ENCODE measurements around the gene FSTL4. TPM values are rescaled to one million over a fixed set of nuclear protein-coding genes. Genes with fewer than 3 reads are reported as not detected.

Gene FSTL4
- total RNA-seq, 1 donor from 2014 or later, result 11.3 TPM

DNA sequence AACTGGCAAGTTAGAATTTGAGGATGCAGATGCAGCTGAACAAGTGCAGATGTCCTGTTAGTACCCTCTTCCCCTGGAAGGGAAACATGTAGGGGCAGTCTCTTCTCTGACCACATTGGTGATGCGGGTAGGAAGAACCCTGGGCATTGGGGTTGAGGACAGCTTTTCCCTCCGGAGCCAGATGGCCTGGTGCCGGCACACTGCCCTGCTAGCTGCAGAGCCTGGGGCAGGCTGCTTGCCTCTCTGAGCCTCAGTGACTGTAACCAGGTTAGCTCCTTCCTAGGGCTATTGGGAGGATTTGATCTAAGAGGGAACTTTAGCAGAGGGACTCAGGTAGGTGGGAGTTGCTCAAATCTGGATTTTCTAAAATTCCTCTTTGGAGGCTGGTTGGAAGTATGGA is 412.1 kb downstream of the FSTL4 start:
- no peaks in the 10 kb centered on the region for H3K9me3 Mint-ChIP-seq
- no peak for DNase-seq (ENCODE audit: extremely low spot score, unreplicated experiment)

DNA sequence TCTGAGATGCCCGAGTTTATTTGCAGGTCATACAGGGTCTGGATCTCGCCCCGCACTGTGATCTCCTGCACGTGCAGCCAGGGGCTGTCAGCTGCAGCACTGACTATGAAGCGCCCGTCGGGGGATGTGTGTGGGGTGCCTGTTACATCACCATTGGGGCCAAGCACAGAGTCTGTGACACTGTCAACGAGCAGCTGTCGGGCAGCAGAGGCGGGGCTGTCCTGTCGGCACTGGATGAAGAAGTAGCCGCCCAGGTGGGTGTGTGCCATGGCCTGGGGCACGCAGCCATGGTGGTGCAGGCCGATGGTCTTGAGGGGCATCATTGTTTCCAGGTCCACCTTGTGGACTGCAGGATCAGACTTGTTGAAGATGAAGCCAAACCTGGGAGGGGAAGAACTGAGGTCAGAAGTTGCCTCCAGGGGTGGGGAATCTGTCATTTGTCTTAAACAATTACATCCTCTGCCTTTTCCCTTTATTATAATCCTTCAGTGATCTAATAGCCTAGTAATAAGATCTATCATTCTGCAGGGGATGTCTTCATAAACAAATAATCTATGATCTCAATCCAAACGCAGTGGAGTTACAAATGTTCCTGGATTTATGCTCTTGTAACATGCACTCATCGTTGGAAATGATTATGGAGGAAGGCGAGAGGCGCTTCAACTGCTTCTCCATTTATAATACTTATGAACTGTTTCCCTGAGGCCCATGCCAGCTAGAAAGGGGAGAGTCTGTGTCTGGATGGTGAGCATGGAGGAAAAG is 412.7 kb downstream of the FSTL4 start:
- H3K4me1 Mint-ChIP-seq (ENCODE audit: unreplicated experiment), result peaks cover 9% of the 10 kb centered on the region
- no peak overlapping the region for H3K27ac Mint-ChIP-seq
- DNase-seq (ENCODE audit: extremely low spot score, unreplicated experiment), result no peak
- TF ChIP-seq, protein P1, sequence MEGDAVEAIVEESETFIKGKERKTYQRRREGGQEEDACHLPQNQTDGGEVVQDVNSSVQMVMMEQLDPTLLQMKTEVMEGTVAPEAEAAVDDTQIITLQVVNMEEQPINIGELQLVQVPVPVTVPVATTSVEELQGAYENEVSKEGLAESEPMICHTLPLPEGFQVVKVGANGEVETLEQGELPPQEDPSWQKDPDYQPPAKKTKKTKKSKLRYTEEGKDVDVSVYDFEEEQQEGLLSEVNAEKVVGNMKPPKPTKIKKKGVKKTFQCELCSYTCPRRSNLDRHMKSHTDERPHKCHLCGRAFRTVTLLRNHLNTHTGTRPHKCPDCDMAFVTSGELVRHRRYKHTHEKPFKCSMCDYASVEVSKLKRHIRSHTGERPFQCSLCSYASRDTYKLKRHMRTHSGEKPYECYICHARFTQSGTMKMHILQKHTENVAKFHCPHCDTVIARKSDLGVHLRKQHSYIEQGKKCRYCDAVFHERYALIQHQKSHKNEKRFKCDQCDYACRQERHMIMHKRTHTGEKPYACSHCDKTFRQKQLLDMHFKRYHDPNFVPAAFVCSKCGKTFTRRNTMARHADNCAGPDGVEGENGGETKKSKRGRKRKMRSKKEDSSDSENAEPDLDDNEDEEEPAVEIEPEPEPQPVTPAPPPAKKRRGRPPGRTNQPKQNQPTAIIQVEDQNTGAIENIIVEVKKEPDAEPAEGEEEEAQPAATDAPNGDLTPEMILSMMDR (conservative IDR thresholded peaks at IDR 0.05), result no peak
- H3K9me3 Mint-ChIP-seq, result no peaks in the 10 kb centered on the region
- peaks cover 8% of the 10 kb centered on the region for H3K36me3 Mint-ChIP-seq
- no peak overlapping the region for H3K4me3 Mint-ChIP-seq
- H3K27me3 Mint-ChIP-seq, result peaks cover 32% of the 10 kb centered on the region

More for the DNA sequence above, 412.1 kb downstream of the FSTL4 start:
- peaks cover 9% of the 10 kb centered on the region for H3K4me1 Mint-ChIP-seq (ENCODE audit: unreplicated experiment)
- peaks cover 7% of the 10 kb centered on the region for H3K36me3 Mint-ChIP-seq
- H3K27ac Mint-ChIP-seq, result no peak overlapping the region
- H3K4me3 Mint-ChIP-seq, result no peak overlapping the region
- TF ChIP-seq, protein P1 (conservative IDR thresholded peaks at IDR 0.05), result no peak
- H3K27me3 Mint-ChIP-seq, result peaks cover 27% of the 10 kb centered on the region

DNA sequence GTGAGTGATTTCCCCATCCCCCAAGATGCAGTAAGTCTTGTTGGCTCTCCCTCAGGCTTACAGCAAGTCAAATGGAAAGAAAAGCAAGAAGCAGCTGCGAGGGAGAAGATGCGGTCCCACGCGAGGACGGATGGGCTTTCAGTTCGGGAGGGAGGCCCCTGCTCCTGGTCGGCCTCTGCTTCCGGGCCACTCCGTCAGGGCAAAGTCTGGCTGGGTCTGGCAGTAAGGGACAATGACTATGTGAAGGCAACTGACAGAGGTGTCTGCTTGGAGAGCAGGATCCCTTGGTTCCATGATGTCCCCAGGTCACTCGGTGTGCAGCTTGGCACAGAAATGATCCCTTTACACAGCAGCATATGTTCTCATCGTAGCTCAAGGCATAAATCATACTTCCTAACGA is 413.8 kb downstream of the FSTL4 start:
- no peak for DNase-seq (ENCODE audit: extremely low spot score, unreplicated experiment)
- H3K27me3 Mint-ChIP-seq, result peaks cover 37% of the 10 kb centered on the region
- H3K9me3 Mint-ChIP-seq, result no peaks in the 10 kb centered on the region
- H3K4me1 Mint-ChIP-seq (ENCODE audit: unreplicated experiment), result peaks cover 9% of the 10 kb centered on the region
- H3K4me3 Mint-ChIP-seq, result no peak overlapping the region
- H3K36me3 Mint-ChIP-seq, result peaks cover 8% of the 10 kb centered on the region
- TF ChIP-seq, protein P1 (conservative IDR thresholded peaks at IDR 0.05), result no peak
- no peak overlapping the region for H3K27ac Mint-ChIP-seq

DNA sequence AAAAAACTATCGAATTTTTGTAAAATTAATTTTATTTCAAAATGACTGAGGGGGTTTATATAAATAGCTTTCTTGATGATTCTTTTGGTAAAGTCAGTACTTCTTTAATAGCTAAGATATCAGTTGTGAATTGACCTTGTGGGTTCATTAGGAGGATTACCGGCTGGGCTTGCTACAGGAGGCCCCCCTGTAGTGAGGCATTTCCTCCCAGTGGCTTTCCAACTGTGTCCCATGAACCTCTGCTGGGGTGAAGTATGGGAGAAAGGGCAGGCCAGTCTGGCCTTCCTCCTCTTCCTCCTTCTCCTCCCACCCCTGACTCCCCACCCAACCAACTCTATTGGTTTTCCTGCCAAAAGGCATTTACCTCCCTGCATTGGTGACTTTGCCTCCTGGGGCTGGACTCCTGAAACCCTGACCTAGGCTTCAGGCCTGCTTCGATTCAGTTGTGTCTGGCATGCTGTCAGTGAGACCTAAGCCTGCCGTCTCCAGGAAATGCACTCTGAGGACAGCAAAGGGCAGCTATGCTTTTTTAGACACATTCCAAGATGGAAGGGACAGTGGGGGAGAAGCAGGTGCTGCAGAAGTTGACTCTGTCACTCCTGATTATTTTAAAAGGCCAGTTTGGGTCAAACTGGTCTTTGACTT is 415.8 kb downstream of the FSTL4 start:
- H3K27me3 Mint-ChIP-seq, result peaks cover 36% of the 10 kb centered on the region
- peaks cover 9% of the 10 kb centered on the region for H3K4me1 Mint-ChIP-seq (ENCODE audit: unreplicated experiment)
- no peak for DNase-seq (ENCODE audit: extremely low spot score, unreplicated experiment)
- H3K27ac Mint-ChIP-seq, result no peak overlapping the region
- peaks cover 6% of the 10 kb centered on the region for H3K36me3 Mint-ChIP-seq
- no peaks in the 10 kb centered on the region for H3K9me3 Mint-ChIP-seq
- H3K4me3 Mint-ChIP-seq, result no peak overlapping the region
- TF ChIP-seq, protein P1 (conservative IDR thresholded peaks at IDR 0.05), result no peak

DNA sequence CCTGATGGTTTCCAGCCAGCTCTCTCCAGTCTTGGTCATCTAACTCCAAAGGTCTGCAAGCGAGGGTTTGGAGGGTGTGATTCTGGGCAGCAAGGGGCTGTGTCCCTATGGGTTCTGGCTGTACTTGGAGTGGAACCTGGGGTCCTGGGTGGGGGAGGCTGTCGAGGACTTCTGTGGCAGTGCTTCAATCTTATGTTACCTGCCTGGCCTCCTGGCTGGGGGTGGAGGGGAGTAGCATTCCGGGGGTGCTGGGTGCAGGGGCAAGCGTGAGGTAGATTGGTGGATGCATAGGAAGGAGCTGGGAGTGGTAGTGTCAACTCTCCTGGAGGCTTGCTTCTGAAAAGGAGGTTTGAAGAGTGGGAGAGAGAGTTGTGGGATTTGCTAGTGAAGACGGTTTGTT is 417.1 kb downstream of the FSTL4 start:
- Mint-ChIP-seq H3K36me3 (peaks cover 5% of the 10 kb centered on the region), H3K27me3 (peaks cover 30% of the 10 kb centered on the region), H3K4me3 (no peak overlapping the region), H3K27ac (no peak overlapping the region), H3K4me1 (ENCODE audit: unreplicated experiment) (peaks cover 9% of the 10 kb centered on the region), H3K9me3 (no peaks in the 10 kb centered on the region)
- no peak for DNase-seq (ENCODE audit: extremely low spot score, unreplicated experiment)
- TF ChIP-seq, protein P1 (conservative IDR thresholded peaks at IDR 0.05), result no peak

All from type B pancreatic cell (in vitro differentiated cells).